ENCODE measurements around the gene SOCS1. TPM values are rescaled to one million over a fixed set of nuclear protein-coding genes. Genes with fewer than 3 reads are reported as not detected.
A peak's percentile ranks its signal among the peaks of the same experiment; 100 is the strongest.

SOCS1 gene
- total RNA-seq, 1 experiment from 2014 or later = 2.6 TPM

GRCh38 chr16:11257131-11257938 is 1.3 kb upstream of the SOCS1 start:
- intact Hi-C loops (cut with micrococcal nuclease; ENCODE audit: unreplicated experiment) = loop anchor here (1.0 to 5.0 kb wide), 3 partner anchors 99 to 286 kb away; no protein-coding TSS in a partner anchor
- peak; percentile 87 for DNase-seq (ENCODE audit: low spot score)
- Histone ChIP-seq H3K4me3 (ENCODE audit: low read depth, low read length, poor library complexity, severe bottlenecking) (peak overlapping the region; percentile 73), H3K9me3 (ENCODE audit: low read depth, low read length, poor library complexity, severe bottlenecking) (no peaks in the 10 kb centered on the region), H3K4me1 (ENCODE audit: insufficient read depth, low read length, poor library complexity, severe bottlenecking) (peaks cover 14% of the 10 kb centered on the region), H3K36me3 (ENCODE audit: insufficient read depth, low read length, poor library complexity, severe bottlenecking) (no peaks in the 10 kb centered on the region), H3K27ac (ENCODE audit: low read depth, low read length, poor library complexity, severe bottlenecking) (peak overlapping the region; percentile 72), H3K27me3 (replicated peaks; ENCODE audit: insufficient read depth, low read depth, low read length, poor library complexity) (peaks cover 16% of the 10 kb centered on the region)
- no TSS peak for BruUV-seq (replicated peaks)
- POLR2A ChIA-PET (ENCODE audit: low non-redundant PET) = no interaction called here
- TF ChIP-seq CTCF (conservative IDR thresholded peaks at IDR 0.05; ENCODE audit: low read depth, low read length) = peak; percentile 80
- no peak for TF ChIP-seq EZH2 (IDR thresholded peaks at IDR 0.05; ENCODE audit: borderline replicate concordance, low read depth, low read length, poor library complexity, severe bottlenecking)
- CTCF ChIA-PET = interaction anchor here (0.8 to 3.4 kb wide), 3 partner anchors 100 to 286 kb away, joined by 3 to 14 read pairs (median 3); no protein-coding TSS in a partner anchor

GRCh38 chr16:11256661-11257130 is 692 bp upstream of the SOCS1 start:
- ChIA-PET CTCF (interaction anchor here (0.5 to 3.4 kb wide), 10 partner anchors 101 to 617 kb away, joined by 3 to 14 read pairs (median 4); no protein-coding TSS in a partner anchor), POLR2A (ENCODE audit: low non-redundant PET) (interaction anchor here (0.6 kb wide), 2 partner anchors 91 to 161 kb away, joined by 4 read pairs; no protein-coding TSS in a partner anchor)
- TF ChIP-seq CTCF (conservative IDR thresholded peaks at IDR 0.05; ENCODE audit: low read depth, low read length) = no peak
- TF ChIP-seq EZH2 (IDR thresholded peaks at IDR 0.05; ENCODE audit: borderline replicate concordance, low read depth, low read length, poor library complexity, severe bottlenecking) = no peak
- H3K9me3 ChIP-seq (ENCODE audit: low read depth, low read length, poor library complexity, severe bottlenecking) = no peaks in the 10 kb centered on the region
- peak; percentile 29 for DNase-seq (ENCODE audit: low spot score)
- BruUV-seq (replicated peaks) = no TSS peak
- peaks cover 16% of the 10 kb centered on the region for H3K27me3 ChIP-seq (replicated peaks; ENCODE audit: insufficient read depth, low read depth, low read length, poor library complexity)
- no peaks in the 10 kb centered on the region for H3K36me3 ChIP-seq (ENCODE audit: insufficient read depth, low read length, poor library complexity, severe bottlenecking)
- intact Hi-C loops (cut with micrococcal nuclease; ENCODE audit: unreplicated experiment) = loop anchor here (1.0 to 5.0 kb wide), 3 partner anchors 100 to 285 kb away; no protein-coding TSS in a partner anchor
- peaks cover 14% of the 10 kb centered on the region for H3K4me1 ChIP-seq (ENCODE audit: insufficient read depth, low read length, poor library complexity, severe bottlenecking)
- peak overlapping the region; percentile 73 for H3K4me3 ChIP-seq (ENCODE audit: low read depth, low read length, poor library complexity, severe bottlenecking)
- peak overlapping the region; percentile 72 for H3K27ac ChIP-seq (ENCODE audit: low read depth, low read length, poor library complexity, severe bottlenecking)

- DNase-seq (ENCODE audit: low spot score) = peak; percentile 46
- POLR2A ChIA-PET (ENCODE audit: low non-redundant PET) = no interaction called here
Measured at GRCh38 chr16:11254913-11255736, 879 bp downstream of the SOCS1 start.

More at GRCh38 chr16:11254913-11255736, 879 bp downstream of the SOCS1 start:
- intact Hi-C loops (cut with micrococcal nuclease; ENCODE audit: unreplicated experiment) = loop anchor here (5.0 kb wide), 1 partner anchor 153 kb away; no protein-coding TSS in a partner anchor
- Histone ChIP-seq H3K27me3 (replicated peaks; ENCODE audit: insufficient read depth, low read depth, low read length, poor library complexity) (peaks cover 16% of the 10 kb centered on the region), H3K4me1 (ENCODE audit: insufficient read depth, low read length, poor library complexity, severe bottlenecking) (peaks cover 14% of the 10 kb centered on the region), H3K36me3 (ENCODE audit: insufficient read depth, low read length, poor library complexity, severe bottlenecking) (no peaks in the 10 kb centered on the region), H3K9me3 (ENCODE audit: low read depth, low read length, poor library complexity, severe bottlenecking) (no peaks in the 10 kb centered on the region), H3K27ac (ENCODE audit: low read depth, low read length, poor library complexity, severe bottlenecking) (peak overlapping the region; percentile 72), H3K4me3 (ENCODE audit: low read depth, low read length, poor library complexity, severe bottlenecking) (peak overlapping the region; percentile 73)
- TF ChIP-seq EZH2 (IDR thresholded peaks at IDR 0.05; ENCODE audit: borderline replicate concordance, low read depth, low read length, poor library complexity, severe bottlenecking) (no peak), CTCF (conservative IDR thresholded peaks at IDR 0.05; ENCODE audit: low read depth, low read length) (no peak)
- CTCF ChIA-PET = interaction anchor here (0.6 to 3.4 kb wide), 6 partner anchors 8 to 439 kb away, joined by 3 to 14 read pairs (median 3); no protein-coding TSS in a partner anchor
- no TSS peak for BruUV-seq (replicated peaks)

Data from A673 (cell line).